CD14-positive monocyte (primary cell): ENCODE results near the gene TRPV3. TPM values are rescaled to one million over a fixed set of nuclear protein-coding genes. Genes with fewer than 3 reads are reported as not detected.
"Not testable (repeated sequence)": the region's sequence is repeated elsewhere in the genome, so short reads cannot be mapped to it uniquely, and the experiment has no call there.

Experiments used
- DNase-seq, 3 donors: peaks; one replicate each; pipeline ENCODE4 v3.0.0-alpha.2; 2011 to 2022
- H2AFZ ChIP-seq: 2 replicates; pipeline ENCODE4 v1.6.0; 2012; ENCODE audit warnings: mild to moderate bottlenecking, low read depth, low read length, inconsistent platforms; ENCODE audit not compliant: insufficient read depth, poor library complexity, severe bottlenecking
- H3K27ac ChIP-seq, 2 donors: 1 replicate in 1 of 2; 2 replicates in 1 of 2; pipeline ENCODE4 v1.5.1; 2012 to 2013; ENCODE audit warnings: low read length in 2 of 2, control low read depth in 1 of 2, inconsistent platforms in 1 of 2, low read depth in 1 of 2, mild to moderate bottlenecking in 1 of 2
- H3K27me3 ChIP-seq, 2 donors: one replicate each; pipeline versions ENCODE4 v1.6.0 to v1.6.1; 2011 to 2013; ENCODE audit warnings: low read length in 2 of 2; ENCODE audit not compliant: control insufficient read depth in 2 of 2, insufficient read depth in 2 of 2
- H3K36me3 ChIP-seq, 2 donors: replicated peaks in 1 of 2; 1 replicate in 1 of 2; 2 replicates in 1 of 2; pipeline versions ENCODE4 v1.5.1 to v1.6.1; 2012 to 2013; ENCODE audit warnings: low read length in 2 of 2, control low read depth in 1 of 2, inconsistent platforms in 1 of 2, mild to moderate bottlenecking in 1 of 2; ENCODE audit not compliant: insufficient read depth in 2 of 2, control insufficient read depth in 1 of 2
- H3K4me1 ChIP-seq, 2 donors: 1 replicate in 1 of 2; 2 replicates in 1 of 2; pipeline versions ENCODE4 v1.5.1 to v1.6.1; 2012 to 2013; ENCODE audit warnings: low read length in 2 of 2, control low read depth in 1 of 2, inconsistent platforms in 1 of 2, mild to moderate bottlenecking in 1 of 2, moderate library complexity in 1 of 2; ENCODE audit not compliant: insufficient read depth in 2 of 2, control insufficient read depth in 1 of 2
- H3K4me2 ChIP-seq: replicated peaks from 2 replicates; pipeline ENCODE3; 2012; ENCODE audit warnings: low read length, moderate library complexity, mild to moderate bottlenecking; ENCODE audit not compliant: poor library complexity, severe bottlenecking; ENCODE audit errors: extremely low read depth
- H3K4me3 ChIP-seq, 3 experiments: fragments of 200-600 bp in 1 of 3; sonication (generic) in 1 of 3; replicated peaks in 1 of 3; 1 replicate in 2 of 3; 2 replicates in 1 of 3; pipeline ENCODE4 v1.5.1; 2011 to 2013; ENCODE audit warnings: low read length in 3 of 3, mild to moderate bottlenecking in 3 of 3, control low read depth in 2 of 3, low read depth in 2 of 3, inconsistent platforms in 1 of 3, moderate library complexity in 1 of 3
- H3K79me2 ChIP-seq: 2 replicates; pipeline ENCODE4 v1.6.0; 2012; ENCODE audit warnings: mild to moderate bottlenecking, control low read depth, inconsistent platforms, low read length, moderate library complexity; ENCODE audit not compliant: insufficient read depth
- H3K9ac ChIP-seq: 2 replicates; pipeline ENCODE4 v1.6.0; 2017; ENCODE audit warnings: low read length, mild to moderate bottlenecking; ENCODE audit not compliant: insufficient read depth, poor library complexity, severe bottlenecking
- H3K9me3 ChIP-seq, 2 donors: replicated peaks in 1 of 2; 1 replicate in 1 of 2; 2 replicates in 1 of 2; pipeline versions ENCODE4 v1.5.1 to v1.6.1; 2012 to 2013; ENCODE audit warnings: low read length in 2 of 2, control low read depth in 1 of 2; ENCODE audit not compliant: control insufficient read depth in 1 of 2, insufficient read depth in 1 of 2
- H4K20me1 ChIP-seq: 2 replicates; pipeline ENCODE4 v1.6.0; 2012; ENCODE audit warnings: mild to moderate bottlenecking, low read length, control low read depth, moderate library complexity; ENCODE audit not compliant: insufficient read depth
- H3K27ac Mint-ChIP-seq, 7 donors: one replicate each; pipeline ENCODE4 v1.8.0; 2020; ENCODE audit warnings: mild to moderate bottlenecking in 7 of 7, mixed read lengths in 7 of 7, moderate library complexity in 6 of 7, inconsistent platforms in 2 of 7
- H3K27me3 Mint-ChIP-seq, 3 donors: one replicate each; pipeline ENCODE4 v1.8.0; 2021 to 2022; ENCODE audit warnings: low read depth in 3 of 3, mild to moderate bottlenecking in 3 of 3, mixed read lengths in 3 of 3, moderate library complexity in 3 of 3, inconsistent platforms in 1 of 3
- H3K36me3 Mint-ChIP-seq, 2 donors: one replicate each; pipeline ENCODE4 v1.8.0; 2020; ENCODE audit warnings: mixed read lengths in 2 of 2, inconsistent platforms in 1 of 2, mild to moderate bottlenecking in 1 of 2
- H3K4me1 Mint-ChIP-seq: one replicate; pipeline ENCODE4 v1.8.0; 2020; ENCODE audit warnings: mild to moderate bottlenecking, mixed read lengths
- H3K4me3 Mint-ChIP-seq, 2 donors: one replicate each; pipeline ENCODE4 v1.8.0; 2020; ENCODE audit warnings: mild to moderate bottlenecking in 2 of 2, mixed read lengths in 2 of 2, moderate library complexity in 1 of 2
- H3K9me3 Mint-ChIP-seq, 7 donors: one replicate each; pipeline ENCODE4 v1.8.0; 2020 to 2022; ENCODE audit warnings: mixed read lengths in 7 of 7, mild to moderate bottlenecking in 6 of 7, moderate library complexity in 6 of 7, inconsistent platforms in 2 of 7
- CTCF ChIP-seq: fragments of 200-600 bp; IDR thresholded peaks from one replicate; pipeline ENCODE4 v1.8.0; 2022; ENCODE audit warnings: antibody characterized with exemption, mild to moderate bottlenecking
- WGBS: methylation state at CpG from one replicate; pipeline ENCODE4 v1.1.5; 2013; ENCODE audit warnings: missing lambda C conversion rate; ENCODE audit not compliant: insufficient coverage; 5-methylcytosine and 5-hydroxymethylcytosine counted together
- intact Hi-C, 2 donors: fragments of 100-400 bp; cut with micrococcal nuclease; formaldehyde crosslinking; loops; one replicate each; pipeline versions ENCODE4 v1.15.0 to v1.15.1; 2023
- polyA plus RNA-seq, 3 donors: library from polyadenylated mRNA; depleted of rRNA in 1 of 3; unstranded in 2 of 3; stranded (reverse) in 1 of 3; fragments of 300-500 nt in 2 of 3; fragments of >200 nt in 1 of 3; fragmentation: Illumina TruSeq in 2 of 3; gene quantifications; 1 replicate in 2 of 3; 2 replicates in 1 of 3; pipeline ENCODE4 v1.2.3, GENCODE V29; 2012 to 2021

TRPV3 gene
- polyA plus RNA-seq, 3 donors, result 0.01 TPM; not detected in 2

- H3K9me3 ChIP-seq, result no peaks in the 10 kb centered on the region
- H3K36me3 ChIP-seq, result peaks cover 14 to 18% of the 10 kb centered on the region in 2 donors
- Mint-ChIP-seq H3K27ac (no peak overlapping the region), H3K4me3 (no peak overlapping the region), H3K9me3 (peaks cover 0 to 1% (median 0%) of the 10 kb centered on the region in 7 donors), H3K4me1 (no peaks in the 10 kb centered on the region), H3K36me3 (peaks cover 18 to 28% of the 10 kb centered on the region in 2 donors), H3K27me3 (peaks cover 0 to 1% (median 0%) of the 10 kb centered on the region in 3 donors)
- H4K20me1 ChIP-seq, result no peaks in the 10 kb centered on the region
- no peaks in the 10 kb centered on the region for H3K79me2 ChIP-seq
- no peak overlapping the region for H3K4me3 ChIP-seq
- H3K27ac ChIP-seq, result no peak overlapping the region
- intact Hi-C loops, result no loop called here
- no peak overlapping the region for H3K9ac ChIP-seq
- no peak for TF ChIP-seq CTCF
- no CpG with 5 or more reads among the region's 9 CpGs for WGBS
- no peak overlapping the region for H2AFZ ChIP-seq
- no peak overlapping the region for H3K4me2 ChIP-seq
- no peaks in the 10 kb centered on the region for H3K27me3 ChIP-seq
- H3K4me1 ChIP-seq, result no peaks in the 10 kb centered on the region
- no peak for DNase-seq
These were observed 25.3 kb upstream of the TRPV3 start for GRCh38 chr17:3582915-3583314.

- H3K27ac Mint-ChIP-seq, H3K4me3 Mint-ChIP-seq, H3K4me3 ChIP-seq, H3K36me3 ChIP-seq, H3K79me2 ChIP-seq, H3K4me2 ChIP-seq, DNase-seq, H4K20me1 ChIP-seq, H3K27me3 ChIP-seq, H3K4me1 ChIP-seq, H3K9ac ChIP-seq, intact Hi-C loops, H3K9me3 ChIP-seq, H3K27ac ChIP-seq, H3K9me3 Mint-ChIP-seq, H3K4me1 Mint-ChIP-seq, H3K27me3 Mint-ChIP-seq, H2AFZ ChIP-seq: not testable (repeated sequence)
- H3K36me3 Mint-ChIP-seq, result peaks cover 12 to 13% of the 10 kb centered on the region in 2 donors
- no CpG with 5 or more reads among the region's 4 CpGs for WGBS
These were observed 21.1 kb upstream of the TRPV3 start for GRCh38 chr17:3578667-3579066.
